HG03159 (cell line): ENCODE data around the gene PRELID1.
"Not testable (repeated sequence)": the region's sequence is repeated elsewhere in the genome, so short reads cannot be mapped to it uniquely, and the experiment has no call there.

ENCODE experiments used
- ATAC-seq: cut with Tn5 transposase; IDR thresholded peaks from one replicate; pipeline ENCODE4 v1.9.1; 2021; ENCODE audit warnings: mild to moderate bottlenecking, moderate library complexity; ENCODE audit not compliant: unreplicated experiment

PRELID1 gene

DNA sequence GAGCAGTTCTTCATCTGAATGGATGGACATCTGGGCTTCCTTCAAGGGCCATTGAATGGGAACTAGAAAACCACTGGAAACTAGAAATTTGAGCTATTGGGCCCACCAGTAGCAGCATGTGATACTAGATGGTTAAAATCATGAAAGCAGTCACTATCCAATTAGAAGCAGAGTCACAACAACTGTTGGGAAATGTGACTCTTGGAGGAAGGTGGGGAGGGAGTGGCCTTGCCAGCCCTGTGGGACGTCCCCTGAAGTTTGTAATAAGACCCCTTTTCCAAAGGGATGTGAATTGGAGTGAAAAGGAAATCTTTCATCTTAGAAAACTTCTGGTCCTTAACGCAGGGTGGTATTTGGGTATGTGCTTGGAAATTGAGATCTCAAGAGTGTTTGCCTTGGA is 5.7 kb upstream of the PRELID1 start:
- no peak for ATAC-seq

DNA sequence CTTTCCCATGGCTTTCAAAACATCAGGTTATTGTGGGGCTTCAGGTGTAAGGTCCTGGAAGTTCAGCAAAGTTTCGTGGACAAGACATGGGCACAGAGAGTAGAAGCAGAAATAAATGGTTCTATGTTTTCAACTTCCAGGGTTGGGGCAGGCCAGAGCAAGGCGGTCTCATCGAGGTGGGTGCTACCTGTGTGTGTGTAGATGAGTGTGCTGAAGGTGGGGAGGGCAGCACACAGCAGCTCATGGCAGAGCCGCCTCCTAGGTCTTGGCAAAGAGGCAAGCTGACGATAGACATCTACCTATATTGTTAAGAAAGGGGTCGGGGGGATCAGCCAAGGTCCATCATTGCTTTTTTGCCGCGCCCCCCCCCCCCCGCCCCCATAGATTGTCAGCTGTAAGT is 3.9 kb upstream of the PRELID1 start:
- no peak for ATAC-seq

DNA sequence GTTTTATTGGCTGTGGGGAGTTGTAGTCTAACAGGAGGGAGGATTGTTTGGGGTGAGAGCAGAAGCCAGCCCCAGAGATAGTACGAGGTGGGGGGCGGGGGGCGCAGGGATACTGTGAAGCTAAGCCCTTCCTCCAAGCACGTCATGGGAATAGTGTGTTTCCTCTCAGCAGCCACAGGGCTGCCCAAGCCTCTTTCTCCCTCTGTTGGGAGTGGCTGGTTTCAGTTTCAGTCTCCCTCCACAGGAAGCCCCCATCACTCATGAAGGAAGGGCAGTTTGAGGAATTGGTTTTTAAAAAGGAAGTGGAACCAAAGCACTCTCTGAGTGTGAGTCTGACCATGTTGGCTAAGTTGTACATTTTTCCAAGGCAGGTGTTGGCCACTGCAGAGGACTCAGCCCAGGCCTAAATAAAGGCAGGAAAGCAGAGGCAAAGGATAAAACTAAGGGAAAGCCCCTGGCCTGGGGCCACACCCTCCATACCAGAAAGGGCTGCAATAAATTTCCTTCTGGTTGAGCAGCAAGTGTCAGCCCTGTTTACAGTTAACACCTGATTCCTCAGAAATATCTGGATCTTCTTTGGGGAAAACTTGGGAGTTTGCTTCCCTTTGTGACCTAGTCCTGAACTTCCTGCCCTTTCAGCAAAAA is 3.2 kb upstream of the PRELID1 start:
- peak; percentile 38 for ATAC-seq

DNA sequence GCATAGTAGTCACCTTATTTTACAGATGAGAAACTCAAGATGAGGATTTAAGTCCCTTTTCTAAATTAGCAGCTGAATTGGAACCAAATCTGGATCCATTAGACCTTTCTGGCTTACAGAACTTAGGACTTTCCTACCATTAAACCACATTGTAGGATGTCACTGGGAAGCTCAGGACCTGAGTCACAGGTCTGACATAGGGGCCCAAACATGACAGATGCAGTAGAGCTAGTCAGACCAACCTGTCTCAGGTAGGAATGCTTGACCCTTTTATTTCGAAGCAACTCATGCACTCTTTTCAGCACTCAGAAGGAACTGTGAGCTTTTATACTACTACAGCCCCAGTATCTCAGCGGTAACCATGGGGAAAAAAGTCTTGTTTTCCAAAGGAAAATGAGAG is 2.6 kb upstream of the PRELID1 start:
- no peak for ATAC-seq

DNA sequence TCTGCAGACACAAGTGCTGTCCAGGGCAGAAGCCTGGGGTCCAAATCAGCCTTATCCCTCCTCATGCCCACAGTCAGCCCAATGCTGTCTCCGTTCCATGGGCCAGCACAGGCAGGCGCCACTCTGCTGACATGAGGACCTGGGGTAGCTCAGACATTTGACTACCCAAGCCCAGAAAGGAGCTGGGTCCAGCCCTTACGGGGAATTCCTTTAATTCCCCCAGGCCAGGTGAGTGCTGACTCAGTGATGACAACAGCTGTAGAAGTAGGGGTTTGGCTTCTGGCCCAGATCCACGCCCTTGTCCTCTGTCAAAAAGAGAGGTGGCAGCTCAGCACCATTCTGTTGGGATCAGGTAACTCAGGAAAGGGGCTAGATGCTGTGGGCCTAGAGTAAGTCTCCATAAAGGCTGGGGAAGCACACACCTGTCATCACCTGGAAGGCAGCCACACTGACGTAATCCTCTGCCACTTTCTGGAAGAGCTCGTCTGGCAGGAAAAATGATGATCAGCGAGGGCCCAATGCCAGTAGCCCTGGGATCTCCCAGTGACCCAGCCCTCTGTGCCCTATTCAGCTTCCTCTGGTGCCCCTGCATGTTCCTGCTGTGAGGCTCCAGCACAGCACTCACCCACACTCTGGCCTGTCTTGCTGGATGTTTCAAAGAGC is 2.0 kb upstream of the PRELID1 start:
- no peak for ATAC-seq

DNA sequence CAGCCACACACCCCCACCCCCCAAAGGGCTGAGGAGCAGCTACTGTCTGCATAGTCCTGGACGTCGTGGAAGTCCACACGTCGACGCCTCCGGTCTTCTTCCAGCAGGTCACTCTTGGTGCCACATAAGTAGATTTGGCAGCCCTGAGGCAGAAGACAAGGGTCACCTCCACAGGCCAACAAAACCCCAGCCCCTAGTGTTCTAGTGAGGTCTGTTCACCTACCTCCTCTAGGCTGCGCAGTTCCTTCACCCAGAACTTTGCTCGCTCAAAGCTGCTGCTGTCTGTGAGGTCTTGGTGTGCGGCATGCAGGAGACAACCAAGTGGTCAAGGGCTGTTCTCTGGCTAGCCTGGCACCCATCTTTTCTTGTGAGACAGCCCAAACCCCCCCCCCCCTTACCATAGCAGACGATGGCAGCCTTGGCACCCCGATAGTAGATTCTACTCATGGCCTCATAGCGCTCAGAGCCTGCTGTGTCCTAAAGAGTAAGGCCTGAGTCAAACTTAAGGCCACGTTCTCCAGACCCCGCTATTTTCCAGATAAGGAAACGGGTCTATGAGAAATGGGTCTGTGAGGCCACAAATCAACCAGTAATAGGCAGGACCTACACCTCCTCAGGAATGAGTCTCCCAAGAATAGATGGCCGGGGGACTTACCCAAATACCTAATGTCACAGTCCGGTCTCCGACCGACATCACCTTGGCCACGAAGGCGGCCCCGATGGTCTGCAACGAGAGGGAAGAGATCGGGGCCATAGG is 1.1 kb upstream of the PRELID1 start:
- ATAC-seq, result no peak

DNA sequence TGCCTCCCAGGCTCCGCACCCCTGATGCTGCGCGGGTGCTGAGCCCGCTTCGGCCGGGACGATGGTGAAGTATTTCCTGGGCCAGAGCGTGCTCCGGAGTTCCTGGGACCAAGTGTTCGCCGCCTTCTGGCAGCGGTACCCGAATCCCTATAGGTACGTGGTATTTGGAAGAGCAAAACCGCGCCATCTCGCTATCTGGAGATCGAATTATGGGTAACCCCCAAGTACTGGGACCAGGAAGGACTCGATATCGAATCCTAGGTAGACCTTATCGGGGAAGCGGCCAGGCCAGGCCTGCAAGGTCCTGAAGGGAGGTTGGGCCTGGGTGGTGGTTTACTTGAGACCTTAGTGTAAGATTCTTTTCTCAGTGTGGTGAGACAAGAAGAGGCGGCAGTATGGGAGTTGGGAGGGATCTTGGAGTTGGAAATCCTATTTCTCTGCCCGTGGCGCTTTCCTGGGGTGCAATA is 359 bp downstream of the PRELID1 start:
- no peak for ATAC-seq

DNA sequence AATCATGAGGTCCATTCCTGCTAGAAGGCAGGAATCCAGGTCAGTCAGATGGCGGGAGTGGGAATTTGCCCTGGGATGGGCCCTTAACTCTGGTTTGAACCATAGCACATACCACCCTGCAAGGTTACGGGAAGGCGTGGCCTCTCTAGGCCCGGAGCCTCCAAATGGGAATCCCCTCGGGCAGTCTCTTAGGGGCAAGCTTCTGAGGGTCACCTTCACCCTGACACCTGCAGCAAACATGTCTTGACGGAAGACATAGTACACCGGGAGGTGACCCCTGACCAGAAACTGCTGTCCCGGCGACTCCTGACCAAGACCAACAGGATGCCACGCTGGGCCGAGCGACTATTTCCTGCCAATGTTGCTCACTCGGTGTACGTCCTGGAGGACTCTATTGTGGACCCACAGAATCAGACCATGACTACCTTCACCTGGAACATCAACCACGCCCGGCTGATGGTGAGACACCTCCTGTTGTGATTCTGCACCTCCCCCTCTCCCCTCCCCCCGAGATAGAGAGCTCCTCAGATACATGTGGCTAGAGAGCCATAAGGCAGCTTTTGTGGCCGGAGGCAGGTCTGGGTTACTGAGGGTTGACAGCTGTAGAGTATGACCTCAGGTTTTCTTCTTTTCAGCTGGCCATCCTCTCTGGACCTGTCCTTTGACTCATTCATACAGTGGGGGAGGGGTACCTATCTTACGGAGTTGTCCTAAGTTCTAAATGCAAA is 957 bp downstream of the PRELID1 start:
- ATAC-seq, result no peak

DNA sequence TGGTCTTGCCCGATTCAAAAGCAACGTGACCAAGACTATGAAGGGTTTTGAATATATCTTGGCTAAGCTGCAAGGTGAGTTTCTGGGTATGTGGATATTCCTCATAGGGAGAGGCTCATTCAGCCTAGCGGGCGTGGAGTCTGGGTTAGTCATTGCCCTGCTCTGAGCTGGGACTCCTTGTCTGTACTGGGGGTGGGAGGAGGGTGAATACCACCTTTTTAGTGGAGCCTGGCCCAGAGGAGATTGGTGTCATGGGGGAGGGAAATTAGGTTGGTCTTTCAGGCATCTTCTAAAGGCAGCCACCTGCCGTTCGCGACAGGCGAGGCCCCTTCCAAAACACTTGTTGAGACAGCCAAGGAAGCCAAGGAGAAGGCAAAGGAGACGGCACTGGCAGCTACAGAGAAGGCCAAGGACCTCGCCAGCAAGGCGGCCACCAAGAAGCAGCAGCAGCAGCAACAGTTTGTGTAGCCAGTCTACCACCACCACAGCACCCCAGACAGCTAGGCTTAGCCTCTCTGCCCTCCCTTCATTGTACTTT is 2.6 kb downstream of the PRELID1 start:
- ATAC-seq, result not testable (repeated sequence)

DNA sequence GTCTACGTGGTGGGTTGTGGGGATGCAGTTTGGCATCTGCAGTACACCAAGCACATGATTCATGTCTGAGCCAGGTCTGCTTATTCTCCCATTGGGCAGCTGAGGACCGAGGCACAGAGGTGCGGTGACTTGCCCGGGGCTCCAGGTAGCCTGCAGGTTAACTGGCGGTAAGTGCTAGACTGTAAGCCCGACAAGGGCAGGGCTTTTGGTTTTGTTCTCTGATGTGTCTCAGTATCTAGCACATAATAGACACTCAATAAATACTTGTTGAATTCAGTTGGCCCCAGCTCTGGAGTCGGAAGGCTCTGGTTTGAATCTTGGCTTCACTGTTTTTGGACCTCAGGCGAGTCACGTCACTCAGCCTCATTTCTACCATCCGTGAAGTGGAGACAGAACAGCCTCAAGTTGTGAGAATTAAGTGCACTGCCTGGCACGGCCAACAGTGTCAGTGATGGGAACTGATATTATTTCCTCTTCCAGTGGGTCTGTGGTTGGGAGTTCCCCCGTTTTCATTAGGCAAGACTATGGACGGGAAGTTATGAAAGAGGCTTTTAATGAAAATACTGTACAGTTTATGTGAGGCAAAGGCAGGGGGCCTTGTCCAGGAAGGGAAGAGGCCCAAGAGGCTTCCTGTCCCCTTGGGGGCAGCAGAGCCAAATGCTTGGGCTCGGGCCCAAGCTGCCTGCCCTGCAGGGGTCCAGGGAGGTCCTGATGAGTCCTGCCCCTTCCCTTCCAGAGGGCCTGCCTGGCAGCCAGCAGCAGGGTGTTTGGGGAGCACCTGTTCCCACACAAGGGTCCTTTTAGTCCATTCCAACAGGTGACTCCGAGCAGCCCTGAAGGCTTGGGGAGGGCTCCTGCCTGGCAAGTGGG is 3.3 kb downstream of the PRELID1 start:
- ATAC-seq, result no peak

DNA sequence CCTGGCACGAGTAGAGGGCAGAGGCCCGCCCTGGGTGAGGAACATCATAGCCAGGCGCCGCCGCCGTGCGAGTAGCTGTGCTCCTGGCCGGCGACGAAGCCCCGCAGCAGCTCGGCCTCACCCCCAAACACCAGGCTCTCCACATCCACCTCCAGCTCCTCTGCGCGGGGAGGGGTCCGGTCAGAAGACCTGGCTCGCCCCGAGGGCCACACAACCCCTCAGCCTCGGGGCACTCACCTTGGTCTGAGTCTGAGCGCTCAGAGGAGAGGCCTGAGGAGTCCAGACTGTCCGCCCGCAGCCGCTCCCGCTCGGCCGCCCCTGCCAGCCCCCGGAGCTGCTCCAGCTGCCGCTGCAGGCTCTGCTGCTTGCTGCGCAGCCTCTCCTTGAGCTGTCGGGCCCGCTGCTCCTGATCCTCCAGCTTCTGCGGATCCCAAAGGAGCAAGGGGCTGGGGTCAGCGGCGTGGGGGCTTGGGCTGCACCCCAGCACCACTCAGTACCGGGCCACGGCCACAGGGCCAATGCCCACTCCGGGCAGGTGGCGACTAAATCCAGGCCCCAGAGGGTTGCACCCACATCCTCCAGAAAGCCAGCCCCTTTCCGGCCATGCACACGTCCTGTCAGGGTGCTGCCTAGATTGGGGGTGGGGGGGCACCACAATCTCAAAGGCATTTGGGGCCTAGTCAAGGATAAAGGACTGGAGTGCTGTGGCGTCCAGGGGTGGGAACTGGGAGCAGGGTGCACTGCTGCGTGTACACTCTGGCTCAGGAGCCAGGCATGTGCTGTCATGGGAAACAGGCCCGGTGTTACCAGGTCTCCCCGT is 4.2 kb downstream of the PRELID1 start:
- no peak for ATAC-seq

DNA sequence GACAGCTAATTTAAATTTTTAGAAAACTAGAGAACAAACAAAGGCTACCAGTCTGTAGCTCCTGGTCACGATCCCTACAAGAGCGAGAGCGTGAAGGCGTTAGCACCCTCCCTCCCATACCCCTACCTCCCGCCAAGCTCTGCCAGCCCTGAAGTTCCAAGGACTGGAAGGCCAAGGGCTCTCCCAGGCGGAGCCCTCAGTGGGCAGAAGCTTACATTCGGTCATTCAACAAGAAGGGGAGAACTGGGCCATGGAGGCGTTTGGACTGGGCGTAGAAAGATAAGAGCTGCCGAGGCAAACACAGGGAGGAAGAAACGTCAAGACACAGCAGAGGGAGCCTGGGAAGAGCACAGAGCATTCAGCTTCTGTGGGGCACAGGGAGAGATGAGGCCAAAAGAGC is 5.1 kb downstream of the PRELID1 start:
- no peak for ATAC-seq

DNA sequence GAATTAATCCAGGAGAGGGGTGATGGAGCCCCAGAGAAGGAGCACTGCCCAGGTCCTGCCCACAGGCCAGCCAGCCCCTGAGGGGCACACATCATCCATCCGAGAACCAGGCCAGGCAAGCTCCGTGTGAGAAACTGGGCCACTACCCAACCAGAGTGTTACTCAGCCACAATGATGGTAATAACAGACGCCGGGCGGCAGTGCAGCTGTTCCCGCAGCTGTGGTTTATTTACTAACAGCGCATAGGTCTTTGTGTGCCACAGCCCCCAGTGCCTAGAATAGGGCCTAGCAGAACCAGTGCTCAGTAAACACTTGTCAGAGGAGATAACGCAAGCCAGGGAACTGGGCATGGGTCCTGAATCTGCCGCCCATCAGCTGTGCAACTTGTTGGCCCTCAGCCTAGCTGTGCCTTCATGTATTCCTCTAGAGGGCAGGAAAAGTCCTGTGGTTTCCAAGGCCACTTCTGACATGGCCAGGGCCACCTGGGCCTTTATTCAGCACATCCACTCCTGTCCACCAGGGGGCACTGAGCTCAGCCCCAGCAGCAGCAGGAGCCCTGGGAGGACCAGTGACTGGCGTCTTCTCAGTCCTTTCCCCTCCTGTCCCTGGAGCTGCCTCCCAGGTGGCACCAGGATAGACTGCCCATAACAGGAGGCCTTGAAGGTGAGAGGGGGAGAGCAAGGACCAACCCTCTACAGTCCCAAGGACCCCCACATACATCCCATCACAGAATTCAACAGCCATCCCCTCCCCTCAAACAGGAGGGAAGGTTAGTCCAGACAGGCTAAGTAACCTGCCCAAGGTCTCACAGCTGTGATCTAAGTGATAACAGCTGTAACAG is 6.0 kb downstream of the PRELID1 start:
- ATAC-seq, result no peak

DNA sequence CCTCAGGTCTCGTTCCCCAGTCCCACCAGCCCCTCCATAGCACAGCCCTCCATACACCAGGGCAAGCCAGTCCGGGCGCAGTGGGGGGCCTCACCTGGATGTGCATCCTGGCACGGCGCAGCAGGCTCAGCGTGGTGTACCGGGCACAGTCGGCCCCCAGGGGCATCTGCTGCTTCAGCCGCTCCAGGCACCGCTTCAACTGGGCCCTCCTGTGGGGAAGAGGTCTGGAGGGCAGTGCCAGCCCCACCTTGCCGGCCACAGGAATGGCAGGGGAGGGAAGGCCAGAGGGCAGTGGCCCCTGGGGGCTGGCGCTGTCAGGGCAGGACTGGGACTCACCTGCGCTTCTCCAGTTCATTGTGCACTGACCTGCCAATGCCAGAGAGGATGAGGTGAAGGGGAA is 6.7 kb downstream of the PRELID1 start:
- ATAC-seq, result no peak

DNA sequence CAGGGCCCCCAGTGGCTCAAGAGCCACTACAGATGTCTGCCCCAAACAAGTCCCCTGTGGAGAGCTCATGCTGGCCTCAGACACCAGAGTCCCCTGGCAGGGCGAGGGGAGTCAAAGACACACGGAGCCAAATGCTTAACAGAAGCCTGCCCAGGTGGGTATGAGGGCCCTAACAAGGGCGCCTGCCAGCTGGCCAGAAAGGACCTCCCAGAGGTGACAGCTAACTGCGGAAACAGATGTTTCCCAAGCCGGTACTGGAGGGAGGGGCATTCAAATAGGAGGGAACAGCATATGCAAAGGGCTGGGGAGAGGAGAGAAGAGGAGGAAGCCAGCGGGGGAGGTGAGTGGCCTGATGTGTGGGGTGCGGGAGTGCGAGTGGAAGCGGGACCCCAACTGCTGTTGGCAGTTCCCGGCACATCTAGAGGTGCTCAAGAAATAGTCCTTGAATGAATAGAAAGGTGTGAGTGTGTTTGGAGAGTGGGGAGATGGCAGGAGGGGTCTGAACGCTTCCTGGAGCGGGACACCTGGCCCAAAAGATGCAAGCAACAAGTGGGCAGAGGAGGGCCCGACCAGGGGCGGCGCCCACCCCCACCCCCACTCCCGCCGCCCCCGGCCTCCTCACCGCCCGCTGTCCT is 7.3 kb downstream of the PRELID1 start:
- no peak for ATAC-seq

DNA sequence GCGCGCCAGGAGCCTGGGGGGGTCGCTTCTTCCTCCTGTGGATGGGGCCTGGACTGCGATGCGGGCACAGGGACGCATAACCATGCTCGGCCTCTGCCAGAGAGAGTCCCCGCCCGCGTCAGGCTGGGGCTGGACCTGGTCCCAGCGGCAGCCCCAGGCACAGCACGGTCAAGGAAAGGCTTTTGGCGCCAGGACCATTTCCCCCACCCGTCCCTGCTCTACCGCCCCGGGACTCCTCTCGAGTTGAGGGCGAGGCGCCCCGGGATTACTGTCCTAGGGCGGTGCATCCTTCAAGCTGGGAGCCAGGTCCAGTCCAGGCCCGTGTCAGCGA is 7.8 kb downstream of the PRELID1 start:
- ATAC-seq, result peak; percentile 0

DNA sequence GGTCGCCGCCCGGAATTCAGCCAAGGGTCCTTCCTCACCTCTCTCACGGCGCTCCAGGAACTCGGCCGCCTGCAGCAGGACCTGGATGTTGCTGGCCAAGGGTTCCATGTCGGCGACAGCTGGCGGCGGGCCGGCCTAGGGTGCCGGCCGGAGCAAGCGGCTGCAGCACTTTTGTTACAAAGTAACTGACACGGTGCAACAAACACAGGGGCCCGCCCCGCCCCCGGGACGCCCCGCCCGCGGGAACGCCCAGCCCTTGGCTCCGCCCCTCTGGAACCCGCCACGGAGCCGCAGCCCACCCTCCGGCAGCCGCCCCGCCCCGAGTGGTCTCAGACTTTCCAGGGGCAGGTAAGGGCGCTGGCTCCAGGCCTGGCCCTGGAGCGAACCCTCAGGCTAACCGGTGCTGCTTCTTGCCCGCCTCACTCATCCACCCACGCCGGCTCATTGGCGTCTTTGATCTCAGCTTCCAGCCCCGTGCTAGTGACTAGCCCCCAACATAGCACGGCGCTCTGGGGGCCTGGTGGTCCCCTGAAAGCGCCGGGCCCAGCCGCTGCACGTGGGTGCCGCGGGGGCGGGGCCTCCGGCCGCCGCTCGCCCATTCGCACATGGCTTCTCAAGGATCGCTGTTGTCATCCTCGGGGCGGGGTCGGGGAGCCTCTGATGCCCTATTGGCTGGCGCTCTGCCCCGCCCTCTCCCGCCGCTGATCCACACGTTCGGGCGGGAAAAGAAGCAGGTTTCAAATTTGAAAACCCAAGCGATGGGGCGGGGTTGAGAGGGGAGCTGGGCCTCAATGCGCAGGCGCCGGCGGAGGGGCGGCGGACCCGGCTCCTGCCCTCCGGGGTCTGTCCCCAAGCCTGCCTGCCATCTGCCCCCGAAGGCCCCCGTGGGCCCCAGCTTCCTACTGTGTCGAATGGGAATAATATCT is 8.4 kb downstream of the PRELID1 start, which contains the start of gene MXD3:
MXD3 (minus strand) TSS at position 176 of the 926 bp plus-strand sequence; CDS start at position 108, 68 bp downstream.
- peak; percentile 73 for ATAC-seq
